GM12864 (cell line): ENCODE results near the gene SMPD3.

Source experiments
- DNase-seq: peaks from one replicate; pipeline ENCODE4 v3.0.0-alpha.2; 2011; ENCODE audit warnings: low read depth
- H3K4me3 ChIP-seq: 2 replicates; pipeline ENCODE4 v1.5.1; 2011; ENCODE audit warnings: mild to moderate bottlenecking, low read depth, low read length, control low read depth
- CTCF ChIP-seq: IDR thresholded peaks from 2 replicates; pipeline ENCODE4 v1.5.1; 2011; ENCODE audit warnings: low read depth, mild to moderate bottlenecking, moderate library complexity, low read length, control low read depth, inconsistent platforms; ENCODE audit errors: missing control alignments

SMPD3 gene

GRCh38 chr16:68374961-68375660 lies 73.2 kb downstream of the SMPD3 start:
- H3K4me3 ChIP-seq, result no peak overlapping the region
- TF ChIP-seq CTCF, result no peak
- no peak for DNase-seq

GRCh38 chr16:68374246-68374805 lies 74.0 kb downstream of the SMPD3 start:
- no peak overlapping the region for H3K4me3 ChIP-seq
- DNase-seq, result no peak
- TF ChIP-seq CTCF, result no peak

GRCh38 chr16:68373528-68374245 lies 74.6 kb downstream of the SMPD3 start:
- no peak overlapping the region for H3K4me3 ChIP-seq
- TF ChIP-seq CTCF, result no peak
- no peak for DNase-seq

- H3K4me3 ChIP-seq, result no peak overlapping the region
- TF ChIP-seq CTCF, result no peak
- DNase-seq, result no peak
These were observed 75.5 kb downstream of the SMPD3 start for GRCh38 chr16:68372806-68373205.

GRCh38 chr16:68372381-68372720 lies 76.0 kb downstream of the SMPD3 start:
- TF ChIP-seq CTCF, result no peak
- no peak for DNase-seq
- no peak overlapping the region for H3K4me3 ChIP-seq

GRCh38 chr16:68371706-68372380 lies 76.5 kb downstream of the SMPD3 start:
- TF ChIP-seq CTCF, result no peak
- H3K4me3 ChIP-seq, result no peak overlapping the region
- DNase-seq, result no peak
